Urothelium cell line (cell line): Measurements from ENCODE around the gene PLA2G4F.

Experiments
- DNase-seq: peaks from one replicate; pipeline ENCODE4 v3.0.0; 2011; ENCODE audit warnings: low spot score, mixed read lengths
- FAIRE-seq: peaks from 2 replicates; lab custom pipeline; 2011; peaks lifted over from hg19 to GRCh38; lab: Jason Lieb, UNC

The PLA2G4F gene

DNA sequence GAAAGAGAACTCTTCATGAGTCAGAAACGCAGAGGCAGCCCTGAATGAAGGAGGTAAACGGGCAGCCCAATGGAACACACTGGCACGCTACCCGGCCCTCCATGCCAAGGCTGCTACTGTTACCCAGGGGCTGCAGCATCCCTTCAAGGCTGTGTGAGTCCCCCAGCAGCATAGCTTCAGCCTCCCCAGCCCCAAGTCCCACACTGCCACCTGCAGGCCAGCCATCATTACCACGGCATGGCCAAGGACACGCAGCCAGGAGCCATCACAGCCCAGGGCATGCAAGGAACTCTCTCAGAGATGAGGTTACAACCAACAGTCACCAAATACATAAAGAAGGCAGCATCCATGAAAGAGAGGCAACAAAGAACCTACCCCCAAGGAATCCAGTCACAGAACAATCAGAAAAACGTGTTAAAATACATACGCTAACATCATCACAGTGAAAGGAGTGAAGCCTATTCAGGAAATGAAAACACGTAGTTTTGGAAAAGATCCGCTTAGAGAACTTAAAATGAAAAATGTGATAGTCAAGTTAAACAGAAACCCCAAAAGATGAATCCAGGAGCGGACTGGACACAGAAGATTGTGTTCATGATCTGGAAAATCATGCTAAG lies 22.4 kb downstream of the PLA2G4F start:
- peak; percentile 91 for FAIRE-seq
- DNase-seq, result peak; percentile 74

DNA sequence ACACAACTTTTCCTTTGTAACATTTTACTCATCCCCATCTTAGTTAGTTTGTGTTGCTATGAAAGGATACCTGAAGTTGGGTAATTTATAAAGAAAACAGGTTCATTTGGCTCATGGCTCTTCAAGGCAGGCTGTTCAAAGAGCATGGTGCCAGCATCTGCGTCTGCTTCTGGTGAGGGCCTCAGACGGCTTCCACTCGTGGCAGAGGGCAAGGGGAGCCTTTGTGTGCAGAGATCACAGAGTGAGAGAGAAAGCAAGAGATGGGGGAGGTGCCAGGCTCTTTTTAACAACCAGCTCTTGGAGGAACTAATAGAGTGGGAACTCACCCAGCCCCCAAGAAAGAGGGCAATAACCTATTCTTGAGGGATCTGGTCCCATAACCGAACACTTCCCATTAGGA lies 23.1 kb downstream of the PLA2G4F start:
- FAIRE-seq, result no peak
- DNase-seq, result no peak

DNA sequence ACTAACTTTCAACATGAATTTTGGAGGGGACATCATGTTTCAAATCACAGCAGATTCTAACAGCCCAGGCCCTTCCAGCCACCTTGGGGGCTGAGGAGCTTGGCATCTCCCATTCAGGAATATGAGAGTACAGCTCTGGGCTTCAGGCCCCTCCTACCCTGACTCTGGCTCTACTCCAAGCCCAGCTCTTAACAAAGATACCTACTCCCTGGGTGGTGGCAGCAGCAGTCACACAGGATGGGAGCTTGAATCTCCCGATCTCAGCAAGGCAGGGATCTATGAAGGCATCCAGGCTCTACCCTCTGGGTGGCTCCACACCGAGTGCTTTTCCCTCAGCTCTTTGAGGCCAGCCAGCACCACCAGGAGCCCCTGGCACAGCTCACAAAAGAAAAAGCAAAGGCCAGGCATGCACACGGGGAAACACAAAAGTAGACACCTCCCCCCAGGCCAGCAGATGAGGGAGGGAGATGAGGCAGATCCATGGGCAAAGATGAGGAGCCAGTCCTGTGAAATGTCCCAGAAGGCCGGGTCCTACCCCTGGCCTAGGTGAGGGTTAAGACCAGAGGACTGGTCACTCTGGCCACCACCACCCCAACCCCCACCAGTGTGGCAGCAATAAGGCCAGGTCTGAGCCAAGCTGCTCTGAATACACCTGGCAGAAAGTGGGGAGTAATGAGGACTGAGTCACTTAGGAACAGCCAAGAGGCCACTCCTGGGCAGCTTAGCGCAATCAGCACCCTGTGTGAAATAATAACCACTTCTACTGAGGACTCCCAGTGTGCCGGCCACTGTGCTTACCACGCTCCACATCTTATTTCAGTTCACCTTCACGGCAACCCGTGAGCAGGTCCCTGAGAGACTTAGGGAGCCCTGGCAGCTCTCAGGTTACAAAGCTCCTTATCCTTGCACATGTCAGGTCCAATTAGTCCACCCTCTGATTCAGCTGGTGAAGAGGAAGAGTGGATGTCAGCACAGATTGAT lies 24.3 kb downstream of the PLA2G4F start:
- FAIRE-seq (no peak), DNase-seq (no peak)

DNA sequence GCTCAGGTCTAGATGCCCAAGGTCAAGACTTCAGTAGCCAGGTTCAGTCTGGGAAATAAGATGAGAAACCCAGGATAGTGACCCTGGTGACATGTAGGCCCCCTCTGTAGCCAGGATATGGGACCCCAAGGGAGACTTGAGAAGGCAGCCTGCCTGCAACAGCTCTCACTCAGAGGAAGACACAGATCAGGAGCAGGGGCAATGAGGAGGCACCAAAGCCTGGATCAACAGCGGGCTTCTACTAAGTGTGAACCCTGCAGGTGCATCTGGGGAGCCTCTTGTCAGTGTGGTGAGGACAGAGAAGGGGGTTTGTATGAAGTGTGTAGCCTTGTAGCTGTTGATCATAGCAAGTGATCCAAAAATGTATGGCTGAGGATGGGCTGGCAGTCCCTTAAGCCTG lies 25.4 kb downstream of the PLA2G4F start:
- FAIRE-seq (no peak), DNase-seq (no peak)

DNA sequence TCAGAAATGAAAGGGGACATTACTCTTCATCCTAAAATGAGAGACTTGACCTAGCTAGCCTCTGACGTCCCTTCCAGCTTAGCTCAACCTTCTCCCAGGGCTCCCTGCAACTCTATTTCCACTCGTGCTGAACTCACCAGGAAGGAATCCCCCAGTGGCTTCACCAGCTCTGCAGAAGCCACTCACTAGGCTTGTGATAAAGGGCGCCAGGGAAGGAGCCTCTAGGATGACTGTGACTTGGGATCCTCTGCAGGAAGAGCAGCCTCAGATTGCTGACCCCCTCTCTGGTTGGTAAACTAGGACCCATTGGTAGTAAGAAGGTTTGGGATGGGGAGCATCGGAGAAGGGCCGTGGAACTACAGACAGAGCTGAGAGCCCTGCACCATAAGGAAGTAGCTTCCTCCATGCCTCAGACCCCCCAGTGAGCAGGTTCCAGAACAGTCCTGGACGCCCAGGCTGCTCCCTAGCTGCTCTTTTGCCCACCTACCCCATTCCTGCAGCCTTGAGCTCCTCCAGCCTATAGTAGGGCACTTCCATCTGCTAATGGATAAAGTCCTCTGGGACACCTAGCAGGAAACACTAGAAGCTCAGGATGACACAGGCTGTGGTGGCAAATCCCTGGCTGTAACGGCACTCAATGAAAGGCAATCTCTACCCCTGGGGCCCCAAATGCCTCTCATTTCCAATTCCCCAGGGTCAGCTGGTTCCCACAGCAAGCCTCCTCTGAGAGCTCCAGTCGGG lies 26.0 kb downstream of the PLA2G4F start:
- FAIRE-seq (no peak), DNase-seq (no peak)

DNA sequence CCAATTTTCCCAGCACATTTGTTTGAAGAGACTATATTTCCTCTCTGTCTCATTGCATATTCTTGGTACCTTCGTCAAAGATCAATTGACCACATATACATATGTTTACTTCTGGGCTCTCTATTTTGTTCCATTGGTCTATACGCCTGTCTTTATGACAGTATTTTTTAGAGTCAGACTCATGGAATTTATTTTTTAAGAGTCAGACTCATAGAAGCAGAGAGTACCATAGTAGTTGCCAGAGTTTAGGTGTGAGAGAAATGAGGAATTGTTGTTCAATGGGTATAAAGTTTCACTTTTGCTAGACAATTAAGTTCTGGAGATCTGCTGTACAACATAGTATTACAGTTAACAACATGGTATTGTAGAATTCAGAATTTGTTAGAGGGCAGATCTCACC lies 27.1 kb downstream of the PLA2G4F start:
- FAIRE-seq (no peak), DNase-seq (no peak)

DNA sequence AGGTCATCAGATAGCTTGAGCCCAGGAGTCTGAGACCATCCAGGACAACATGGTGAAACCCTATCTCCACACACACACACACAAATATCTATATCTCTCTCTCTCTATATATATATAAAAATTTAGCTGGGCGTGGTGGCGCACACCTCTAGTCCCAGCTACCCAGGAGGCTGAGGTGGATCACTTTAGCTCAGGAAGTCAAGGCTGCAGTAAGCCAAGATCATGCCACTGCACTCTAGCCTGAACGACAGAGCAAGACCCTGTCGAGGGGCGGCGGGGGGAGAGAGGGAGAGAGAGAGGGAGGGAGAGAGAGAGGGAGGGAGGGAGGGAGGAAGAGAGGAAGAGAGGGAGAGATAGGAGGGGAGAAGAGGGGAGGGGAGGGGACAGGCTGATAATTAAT lies 28.0 kb downstream of the PLA2G4F start:
- FAIRE-seq (no peak), DNase-seq (no peak)

DNA sequence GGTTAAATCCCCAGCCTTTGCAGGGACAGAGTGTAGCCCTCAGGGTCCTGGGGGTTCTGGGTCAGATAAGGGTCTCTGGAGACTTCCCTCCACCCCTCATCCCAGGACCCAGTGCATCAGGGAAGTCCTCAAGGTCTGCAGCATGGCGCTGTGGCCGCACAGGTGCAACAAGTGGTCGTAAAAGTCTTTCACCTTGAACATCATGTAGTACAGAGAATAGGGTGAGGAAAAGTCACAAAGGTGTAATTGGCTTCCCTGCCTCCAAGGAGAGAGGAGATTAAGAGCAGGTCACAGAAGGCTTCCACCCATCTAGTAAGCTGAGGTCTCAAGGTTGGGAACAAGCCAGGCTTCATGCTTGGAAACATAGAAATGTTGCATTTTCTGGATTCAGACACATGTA lies 32.9 kb downstream of the PLA2G4F start:
- FAIRE-seq (no peak), DNase-seq (no peak)

DNA sequence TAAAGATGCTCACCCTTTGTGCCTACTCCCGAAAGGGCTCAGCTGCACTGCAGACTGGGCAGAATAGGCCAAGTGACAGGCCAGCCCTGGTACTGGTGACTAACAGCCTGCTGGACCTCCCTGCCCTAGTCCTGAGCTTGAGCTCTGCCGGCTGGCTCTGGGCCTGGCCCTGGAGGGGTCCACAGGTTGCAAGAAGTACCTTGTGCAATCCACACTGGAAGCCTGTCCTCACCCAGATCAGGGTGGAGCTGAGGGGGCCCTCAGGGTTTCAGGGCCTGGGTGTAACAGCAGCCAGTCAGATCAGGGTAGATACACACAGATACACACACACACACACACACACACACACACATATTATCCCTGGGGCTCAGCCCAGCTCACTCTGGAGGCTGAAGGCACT lies 34.8 kb downstream of the PLA2G4F start:
- DNase-seq, result no peak
- no peak for FAIRE-seq

DNA sequence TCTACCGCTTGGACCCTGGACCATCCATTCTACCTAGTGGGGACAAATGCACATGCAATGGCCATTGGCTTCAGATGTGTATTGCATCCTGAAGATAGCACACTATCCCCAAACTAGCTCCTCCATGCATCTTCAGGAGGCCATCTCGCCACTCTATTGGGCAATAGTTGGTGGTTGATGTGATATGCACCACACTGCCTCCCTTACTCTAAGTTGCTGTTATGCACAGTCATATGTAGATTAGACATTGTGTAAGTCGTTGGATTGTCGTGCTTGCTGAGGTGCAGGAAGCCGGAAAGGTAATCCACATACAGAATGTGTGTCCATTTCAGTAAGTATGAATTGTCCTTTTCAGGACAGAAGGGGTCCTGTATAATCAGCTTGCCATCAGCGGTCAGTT lies 35.4 kb downstream of the PLA2G4F start:
- no peak for DNase-seq
- FAIRE-seq, result no peak

DNA sequence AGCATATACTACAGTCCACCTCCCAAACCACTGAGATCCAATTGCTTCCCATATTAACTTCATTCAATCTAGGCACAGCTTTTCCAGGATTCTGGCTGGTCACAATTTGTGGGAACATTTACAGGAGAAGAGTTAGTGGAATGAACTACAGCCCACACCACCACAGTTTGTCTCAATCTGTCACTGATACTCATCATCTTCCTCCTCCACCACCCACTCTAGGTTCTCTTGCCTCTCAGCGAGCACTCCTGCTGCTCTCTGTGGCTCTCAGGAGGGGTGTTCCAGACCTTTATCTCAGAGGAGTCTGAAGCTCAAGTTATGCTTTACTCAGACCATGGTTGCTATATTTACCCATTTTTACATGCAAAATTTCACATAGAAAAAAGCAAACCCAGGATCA lies 36.2 kb downstream of the PLA2G4F start:
- FAIRE-seq, result no peak
- DNase-seq, result no peak

DNA sequence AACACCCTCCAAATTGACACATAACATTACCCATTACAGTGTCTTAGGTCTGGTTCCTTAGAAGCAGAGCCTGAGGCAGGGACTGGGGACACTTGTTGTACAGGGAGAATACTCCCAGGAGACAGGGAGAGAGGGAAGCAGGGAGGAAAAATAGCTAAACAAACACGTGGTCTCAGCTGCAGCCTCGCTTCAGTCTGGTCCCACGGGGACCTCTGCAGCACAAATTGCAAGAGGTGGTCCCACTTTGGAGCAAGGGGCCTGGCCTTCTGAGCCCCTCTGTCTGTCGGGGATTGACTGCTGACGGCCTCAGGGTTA lies 37.0 kb downstream of the PLA2G4F start:
- FAIRE-seq (no peak), DNase-seq (no peak)

DNA sequence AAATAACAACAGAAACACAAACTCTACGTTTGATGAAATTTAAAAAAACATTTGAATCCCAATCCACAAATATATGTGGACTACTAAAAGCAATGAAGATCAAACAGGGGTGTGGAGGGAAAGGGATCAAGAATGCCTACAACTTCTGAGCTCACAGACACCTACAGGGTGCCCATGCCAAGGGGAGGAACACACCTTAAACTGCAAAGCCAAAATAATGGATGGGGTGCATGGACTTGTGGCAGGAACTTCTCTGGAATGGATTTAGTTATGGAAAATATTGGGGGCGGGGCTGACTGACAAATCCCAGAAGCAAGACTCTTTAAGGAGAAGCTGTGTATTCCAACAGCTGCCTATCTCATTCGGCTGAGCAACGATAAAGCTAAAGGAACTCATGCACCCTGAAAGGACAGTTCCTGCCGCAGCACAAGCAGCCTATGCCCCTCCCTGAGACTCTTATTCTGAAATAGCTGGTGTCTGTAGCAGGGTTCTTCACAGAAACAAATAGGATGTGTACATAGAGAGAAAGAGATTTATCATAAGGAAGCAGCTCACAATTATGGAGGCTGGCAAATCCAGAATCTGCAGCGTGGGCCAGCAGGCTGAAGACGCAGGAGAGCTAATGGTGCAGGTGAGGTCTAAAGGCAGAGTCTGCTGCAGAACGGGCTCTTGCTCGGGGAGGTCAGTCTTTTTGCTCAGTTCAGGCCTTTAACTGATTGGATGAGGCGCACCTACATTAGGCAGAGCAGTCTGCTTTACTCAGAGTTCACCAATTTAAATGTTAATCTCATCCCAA lies 37.6 kb downstream of the PLA2G4F start:
- DNase-seq (no peak), FAIRE-seq (no peak)

DNA sequence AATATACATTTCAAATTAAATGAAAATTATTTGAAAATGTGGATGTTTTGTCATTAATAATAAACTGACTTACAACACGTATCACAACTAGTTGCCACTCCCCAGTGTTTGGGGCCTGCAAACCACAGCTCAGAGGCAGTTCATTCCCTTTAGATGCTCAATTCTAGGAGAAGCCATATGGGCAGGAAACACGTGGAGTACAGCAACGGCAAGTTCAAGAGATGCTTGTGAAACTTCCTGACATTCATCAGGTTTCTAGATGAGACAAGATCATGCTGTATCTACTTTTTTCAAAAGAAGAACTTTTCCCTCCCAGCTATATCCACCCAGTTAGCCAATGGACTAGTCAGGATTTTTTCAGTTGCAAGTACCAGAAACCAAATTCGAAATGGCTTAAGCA lies 44.5 kb downstream of the PLA2G4F start:
- FAIRE-seq, result no peak
- DNase-seq, result no peak

DNA sequence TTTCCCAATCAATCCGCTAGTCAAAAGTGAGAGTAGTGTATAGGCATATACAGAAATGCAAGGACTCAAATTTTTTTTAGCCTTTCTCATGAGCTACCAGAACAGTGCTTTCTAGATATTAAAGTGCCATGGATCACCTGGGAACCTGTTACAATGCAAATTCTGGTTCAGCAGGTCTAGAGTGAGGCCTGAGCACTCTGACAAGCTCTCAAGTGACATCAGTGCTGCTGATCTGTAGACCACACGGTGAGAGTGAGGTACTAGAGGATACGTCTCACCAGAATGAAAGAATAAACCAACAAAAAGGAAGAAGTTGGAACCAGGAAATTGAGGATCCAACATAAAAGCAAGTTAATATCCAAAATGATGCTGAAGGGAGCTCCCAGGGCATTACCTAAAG lies 46.1 kb downstream of the PLA2G4F start:
- FAIRE-seq (no peak), DNase-seq (no peak)

DNA sequence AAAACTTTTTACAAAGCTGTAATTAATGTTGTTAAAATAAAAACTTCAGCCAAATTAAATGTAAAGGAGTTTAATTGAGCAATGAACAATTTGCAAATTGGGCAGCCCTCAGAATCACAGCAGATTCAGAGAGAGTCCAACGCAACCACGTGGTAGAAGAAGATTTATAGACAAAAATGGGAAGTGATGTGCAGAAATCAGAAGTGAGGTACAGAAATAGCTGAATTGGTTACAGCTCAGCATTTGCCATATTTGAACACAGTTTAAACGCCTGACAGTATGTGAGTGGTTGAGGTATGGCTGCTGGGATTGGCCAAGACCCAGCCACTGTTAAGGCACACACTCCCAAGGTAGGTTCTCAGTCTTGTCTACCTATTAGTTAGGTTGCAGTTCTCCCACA lies 47.6 kb downstream of the PLA2G4F start:
- DNase-seq (no peak), FAIRE-seq (no peak)

DNA sequence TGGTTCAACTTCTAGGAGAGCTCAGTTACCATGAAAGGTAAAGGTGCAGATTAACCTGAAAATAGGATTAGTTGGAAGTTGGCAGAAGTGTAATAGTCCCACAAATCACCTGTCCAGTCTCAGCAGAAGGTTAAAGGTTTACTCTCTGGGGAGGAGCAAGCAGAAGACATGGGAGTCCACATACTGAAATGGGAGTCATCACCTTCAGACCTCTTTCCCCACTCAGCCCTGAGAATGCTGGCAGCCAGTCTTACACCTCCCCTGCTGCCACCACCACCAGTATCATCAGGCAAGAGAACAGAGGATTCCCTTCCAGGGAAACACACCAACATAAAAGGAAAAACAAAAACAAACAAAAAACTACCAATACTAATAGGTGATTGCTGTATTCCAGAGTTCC lies 48.2 kb downstream of the PLA2G4F start:
- no peak for FAIRE-seq
- DNase-seq, result no peak

DNA sequence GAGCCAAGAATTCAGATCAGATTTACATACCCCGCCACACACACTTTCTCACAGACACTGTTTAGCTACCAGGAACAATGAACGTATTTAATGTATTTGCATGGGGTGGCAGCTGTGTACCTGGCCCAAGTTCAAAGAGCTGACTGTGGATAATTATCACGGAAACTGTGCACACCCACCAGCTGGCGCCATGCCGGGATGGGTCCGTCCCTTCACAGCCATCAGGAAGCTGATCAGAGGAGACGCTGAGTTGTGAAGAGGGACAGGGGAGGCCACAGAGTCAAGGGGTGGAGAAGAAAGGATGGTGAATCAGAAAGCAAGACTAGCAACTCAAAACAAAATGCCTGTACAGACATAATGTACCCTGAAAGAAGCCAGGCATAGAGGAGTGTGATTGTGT lies 49.0 kb downstream of the PLA2G4F start:
- DNase-seq, result no peak
- FAIRE-seq, result no peak

DNA sequence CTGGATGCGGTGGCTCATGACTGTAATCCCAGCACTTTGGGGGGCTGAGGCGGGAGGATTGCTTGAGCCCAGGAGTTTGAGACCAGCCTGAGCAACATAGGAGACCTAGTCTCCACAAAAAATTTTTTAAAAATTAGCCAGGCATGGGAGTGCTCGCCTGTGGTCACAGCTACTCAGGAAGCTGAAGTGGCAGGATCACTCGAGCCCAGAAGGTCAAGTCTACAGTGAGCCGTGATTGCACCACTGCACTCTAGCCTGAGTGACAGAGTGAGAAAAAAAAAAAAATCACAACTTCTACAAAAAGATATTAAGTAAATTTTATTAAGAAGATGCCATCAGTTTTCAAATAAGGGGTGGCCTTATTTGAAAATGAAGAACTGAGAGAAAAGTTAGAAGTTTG lies 50.1 kb downstream of the PLA2G4F start:
- FAIRE-seq (no peak), DNase-seq (no peak)

DNA sequence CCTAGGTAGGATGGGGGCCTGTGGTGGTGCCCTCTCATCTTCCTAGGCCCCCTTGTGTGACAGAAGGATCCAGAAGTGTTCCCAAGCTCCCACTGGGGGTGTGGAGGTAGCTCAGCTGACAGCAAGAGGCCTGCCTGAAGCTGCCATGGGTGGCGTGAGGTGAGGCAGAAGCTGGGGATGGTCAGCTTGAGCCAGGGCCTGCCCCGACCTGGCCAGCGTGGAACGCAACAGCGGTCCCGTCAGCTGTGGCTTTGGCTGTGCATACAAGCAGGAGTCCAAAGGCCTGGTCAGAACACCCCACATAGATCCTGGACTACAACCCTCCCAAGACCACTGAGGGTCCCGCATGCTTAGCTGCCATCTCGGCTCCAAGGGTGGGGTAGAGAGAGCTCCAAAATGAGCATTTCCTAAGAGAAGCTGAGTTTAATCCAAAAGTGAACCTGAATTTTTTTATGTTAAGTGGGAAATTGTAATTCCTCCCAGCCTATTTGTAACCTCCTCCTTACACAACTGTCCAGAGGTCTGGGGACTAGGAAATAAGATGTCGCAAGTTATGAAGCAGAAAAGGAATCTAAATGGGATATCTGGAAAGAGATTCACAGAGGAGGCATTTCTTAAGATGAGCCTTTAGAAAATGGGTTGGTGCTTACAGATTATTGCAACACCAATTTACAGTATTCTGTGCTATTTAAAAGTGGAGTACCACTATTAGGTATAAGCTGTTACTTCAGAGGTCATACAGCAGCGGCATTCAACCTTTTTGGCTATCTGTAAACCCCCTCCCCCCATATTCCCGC lies 52.1 kb downstream of the PLA2G4F start:
- no peak for FAIRE-seq
- no peak for DNase-seq
